ENCODE data around the gene SCUBE3. TPM values are rescaled to one million over a fixed set of nuclear protein-coding genes. Genes with fewer than 3 reads are reported as not detected.

Gene SCUBE3
- total RNA-seq, 2 donors from 2014 or later, result 75.6 to 101 TPM

GRCh38 chr6:35242486-35242885 lies 28.7 kb downstream of the SCUBE3 start:
- ATAC-seq (ENCODE audit: insufficient number of reproducible peaks, low FRiP score, low read depth), result no peak
- Histone ChIP-seq H3K27me3 (replicated peaks; ENCODE audit: insufficient read depth) (no peaks in the 10 kb centered on the region), H3K36me3 (peaks cover 52% of the 10 kb centered on the region), H3K4me3 (no peak overlapping the region), H3K9me3 (no peaks in the 10 kb centered on the region), H3K4me1 (ENCODE audit: control insufficient read depth in 1 of 2, low read depth in 2 of 2) (peaks cover 17 to 37% of the 10 kb centered on the region in 2 donors), H3K27ac (peak overlapping the region in 1 of 2 donors; percentile 69)
- DNase-seq (ENCODE audit: low spot score), result no peak
- TF ChIP-seq, protein P1, sequence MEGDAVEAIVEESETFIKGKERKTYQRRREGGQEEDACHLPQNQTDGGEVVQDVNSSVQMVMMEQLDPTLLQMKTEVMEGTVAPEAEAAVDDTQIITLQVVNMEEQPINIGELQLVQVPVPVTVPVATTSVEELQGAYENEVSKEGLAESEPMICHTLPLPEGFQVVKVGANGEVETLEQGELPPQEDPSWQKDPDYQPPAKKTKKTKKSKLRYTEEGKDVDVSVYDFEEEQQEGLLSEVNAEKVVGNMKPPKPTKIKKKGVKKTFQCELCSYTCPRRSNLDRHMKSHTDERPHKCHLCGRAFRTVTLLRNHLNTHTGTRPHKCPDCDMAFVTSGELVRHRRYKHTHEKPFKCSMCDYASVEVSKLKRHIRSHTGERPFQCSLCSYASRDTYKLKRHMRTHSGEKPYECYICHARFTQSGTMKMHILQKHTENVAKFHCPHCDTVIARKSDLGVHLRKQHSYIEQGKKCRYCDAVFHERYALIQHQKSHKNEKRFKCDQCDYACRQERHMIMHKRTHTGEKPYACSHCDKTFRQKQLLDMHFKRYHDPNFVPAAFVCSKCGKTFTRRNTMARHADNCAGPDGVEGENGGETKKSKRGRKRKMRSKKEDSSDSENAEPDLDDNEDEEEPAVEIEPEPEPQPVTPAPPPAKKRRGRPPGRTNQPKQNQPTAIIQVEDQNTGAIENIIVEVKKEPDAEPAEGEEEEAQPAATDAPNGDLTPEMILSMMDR (IDR thresholded peaks at IDR 0.05), result no peak

DNA sequence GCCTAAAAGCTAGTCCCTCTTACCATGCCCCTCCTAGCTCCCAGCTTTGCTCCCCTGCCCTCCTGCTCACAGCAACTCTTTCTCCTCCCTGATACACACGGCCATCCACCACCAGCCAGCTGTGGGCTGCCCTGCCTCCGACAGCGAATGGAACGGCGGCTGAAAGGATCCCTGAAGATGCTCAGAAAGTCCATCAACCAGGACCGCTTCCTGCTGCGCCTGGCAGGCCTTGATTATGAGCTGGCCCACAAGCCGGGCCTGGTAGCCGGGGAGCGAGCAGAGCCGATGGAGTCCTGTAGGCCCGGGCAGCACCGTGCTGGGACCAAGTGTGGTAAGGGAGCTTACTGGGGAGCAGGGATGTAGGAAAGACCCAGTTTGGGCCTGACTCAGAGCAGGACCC lies 29.1 kb downstream of the SCUBE3 start:
- H3K4me3 ChIP-seq, result no peak overlapping the region
- peak overlapping the region in 1 of 2 donors; percentile 69 for H3K27ac ChIP-seq
- no peaks in the 10 kb centered on the region for H3K9me3 ChIP-seq
- H3K4me1 ChIP-seq (ENCODE audit: control insufficient read depth in 1 of 2, low read depth in 2 of 2), result peaks cover 17 to 36% of the 10 kb centered on the region in 2 donors
- ATAC-seq (ENCODE audit: insufficient number of reproducible peaks, low FRiP score, low read depth) (no peak), DNase-seq (ENCODE audit: low spot score) (no peak)
- TF ChIP-seq, protein P1 (IDR thresholded peaks at IDR 0.05), result no peak
- H3K36me3 ChIP-seq, result peaks cover 55% of the 10 kb centered on the region
- no peaks in the 10 kb centered on the region for H3K27me3 ChIP-seq (replicated peaks; ENCODE audit: insufficient read depth)

DNA sequence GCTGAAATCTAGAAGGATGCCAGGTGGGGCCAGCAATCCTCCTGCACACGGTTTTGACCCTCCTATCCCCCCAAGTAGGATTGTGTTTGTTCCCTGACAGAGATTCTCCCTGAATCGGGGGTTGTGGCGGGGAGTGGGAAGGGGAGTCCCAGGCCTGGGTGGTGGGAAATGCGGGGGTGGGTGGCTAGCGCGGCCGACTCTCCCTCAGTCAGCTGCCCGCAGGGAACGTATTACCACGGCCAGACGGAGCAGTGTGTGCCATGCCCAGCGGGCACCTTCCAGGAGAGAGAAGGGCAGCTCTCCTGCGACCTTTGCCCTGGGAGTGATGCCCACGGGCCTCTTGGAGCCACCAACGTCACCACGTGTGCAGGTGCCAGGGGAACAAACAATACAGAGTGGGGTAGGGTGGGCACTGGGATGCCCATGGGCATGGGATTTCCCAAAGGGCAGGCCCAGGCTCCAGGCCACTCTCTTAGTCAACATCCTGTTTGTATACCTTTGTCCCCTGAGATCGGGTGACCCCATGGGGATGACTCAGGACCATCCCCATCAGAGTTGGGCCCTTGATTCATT lies 29.7 kb downstream of the SCUBE3 start:
- peaks cover 55% of the 10 kb centered on the region for H3K36me3 ChIP-seq
- DNase-seq (ENCODE audit: low spot score), result no peak
- TF ChIP-seq, protein P1 (IDR thresholded peaks at IDR 0.05), result no peak
- H3K4me3 ChIP-seq, result no peak overlapping the region
- H3K27ac ChIP-seq, result peak overlapping the region in 1 of 2 donors; percentile 34
- no peaks in the 10 kb centered on the region for H3K27me3 ChIP-seq (replicated peaks; ENCODE audit: insufficient read depth)
- ATAC-seq (ENCODE audit: insufficient number of reproducible peaks, low FRiP score, low read depth), result no peak
- H3K9me3 ChIP-seq, result no peaks in the 10 kb centered on the region
- H3K4me1 ChIP-seq (ENCODE audit: control insufficient read depth in 1 of 2, low read depth in 2 of 2), result peaks cover 12 to 36% of the 10 kb centered on the region in 2 donors

GRCh38 chr6:35244551-35244950 lies 30.8 kb downstream of the SCUBE3 start:
- Histone ChIP-seq H3K4me3 (no peak overlapping the region), H3K36me3 (peaks cover 55% of the 10 kb centered on the region), H3K27ac (peak overlapping the region in 1 of 2 donors; percentile 34), H3K9me3 (no peaks in the 10 kb centered on the region), H3K27me3 (replicated peaks; ENCODE audit: insufficient read depth) (no peaks in the 10 kb centered on the region), H3K4me1 (ENCODE audit: control insufficient read depth in 1 of 2, low read depth in 2 of 2) (peaks cover 6 to 36% of the 10 kb centered on the region in 2 donors)
- ATAC-seq (ENCODE audit: insufficient number of reproducible peaks, low FRiP score, low read depth) (no peak), DNase-seq (ENCODE audit: low spot score) (no peak)
- TF ChIP-seq, protein P1 (IDR thresholded peaks at IDR 0.05), result no peak

DNA sequence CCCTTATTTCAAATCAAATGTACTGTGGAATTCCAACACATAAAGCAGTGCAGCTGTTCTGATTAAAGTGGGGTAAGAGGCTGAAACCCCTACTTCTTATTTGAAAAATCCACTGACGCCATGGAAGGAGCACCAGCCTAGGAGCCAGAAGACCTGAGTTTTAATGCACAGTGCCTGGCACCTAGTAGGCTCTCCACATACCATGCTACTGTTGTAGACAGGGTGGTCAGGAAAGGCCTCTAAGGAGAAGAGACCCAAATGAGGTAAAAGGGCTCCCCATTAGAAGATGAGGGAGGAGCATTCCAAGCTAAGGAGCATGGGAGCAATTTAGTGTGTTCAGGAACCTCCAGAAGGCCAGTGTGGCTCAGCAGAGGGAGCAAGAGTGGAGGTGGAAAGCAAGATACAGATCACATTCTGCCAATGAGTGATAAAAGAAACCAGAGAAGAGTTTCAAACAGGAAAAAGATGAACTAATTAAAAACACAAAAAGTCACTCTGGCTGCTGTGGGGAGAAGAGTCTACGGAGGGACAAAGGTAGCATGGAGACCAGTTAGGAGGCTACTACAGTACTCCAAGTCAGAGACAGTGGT lies 34.0 kb downstream of the SCUBE3 start:
- H3K27me3 ChIP-seq (replicated peaks; ENCODE audit: insufficient read depth), result no peaks in the 10 kb centered on the region
- no peaks in the 10 kb centered on the region for H3K9me3 ChIP-seq
- TF ChIP-seq, protein P1 (IDR thresholded peaks at IDR 0.05), result no peak
- no peak overlapping the region for H3K4me3 ChIP-seq
- H3K27ac ChIP-seq, result peak overlapping the region; percentile 59 to 63
- H3K36me3 ChIP-seq, result peaks cover 35% of the 10 kb centered on the region
- DNase-seq (ENCODE audit: low spot score) (no peak), ATAC-seq (ENCODE audit: insufficient number of reproducible peaks, low FRiP score, low read depth) (no peak)
- peaks cover 5 to 25% of the 10 kb centered on the region in 2 donors for H3K4me1 ChIP-seq (ENCODE audit: control insufficient read depth in 1 of 2, low read depth in 2 of 2)
